Measurements from ENCODE around the gene PEX11G. TPM values are rescaled to one million over a fixed set of nuclear protein-coding genes. Genes with fewer than 3 reads are reported as not detected.

The PEX11G gene
- total and polyA plus RNA-seq, 2 of the 8 experiments (the other 6 are each of a cell fraction or from before 2014, with no cell fraction given): 2.1 to 4.3 TPM

GRCh38 chr19:7526059-7526929 is 37.5 kb upstream of the PEX11G start (continued):
- TF ChIP-seq EZH2 (IDR thresholded peaks at IDR 0.05; ENCODE audit: low read depth, low read length, severe bottlenecking): no peak
- TF ChIP-seq KDM5A (IDR thresholded peaks at IDR 0.05; ENCODE audit: low read length): no peak
